Measurements from ENCODE around the gene B4GALNT4.
"Not testable (repeated sequence)": the region's sequence is repeated elsewhere in the genome, so short reads cannot be mapped to it uniquely, and the experiment has no call there.

The B4GALNT4 gene

DNA sequence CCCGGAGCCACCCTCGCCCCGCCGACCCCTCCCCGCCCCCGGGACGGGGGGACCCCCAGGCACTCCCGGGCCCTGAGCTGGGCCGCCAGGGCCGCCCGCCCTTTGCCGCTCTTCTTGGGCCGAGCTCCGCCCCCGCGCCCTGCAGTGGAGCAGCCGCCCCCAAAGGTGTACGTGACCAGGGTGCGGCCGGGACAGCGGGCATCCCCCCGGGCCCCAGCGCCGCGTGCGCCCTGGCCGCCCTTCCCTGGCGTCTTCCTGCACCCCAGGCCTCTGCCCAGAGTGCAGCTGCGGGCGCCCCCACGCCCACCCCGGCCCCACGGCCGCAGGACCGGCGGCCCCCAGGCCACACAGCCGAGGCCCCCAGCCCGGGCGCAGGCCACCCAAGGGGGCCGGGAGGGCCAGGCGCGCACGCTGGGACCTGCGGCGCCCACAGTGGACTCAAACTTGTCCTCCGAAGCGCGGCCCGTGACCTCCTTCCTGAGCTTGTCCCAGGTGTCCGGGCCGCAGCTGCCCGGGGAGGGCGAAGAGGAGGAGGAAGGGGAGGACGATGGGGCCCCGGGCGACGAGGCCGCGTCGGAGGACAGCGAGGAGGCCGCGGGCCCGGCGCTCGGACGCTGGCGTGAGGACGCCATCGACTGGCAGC, 7.4 kb downstream of the B4GALNT4 start:
- DNase-seq = no peak

DNA sequence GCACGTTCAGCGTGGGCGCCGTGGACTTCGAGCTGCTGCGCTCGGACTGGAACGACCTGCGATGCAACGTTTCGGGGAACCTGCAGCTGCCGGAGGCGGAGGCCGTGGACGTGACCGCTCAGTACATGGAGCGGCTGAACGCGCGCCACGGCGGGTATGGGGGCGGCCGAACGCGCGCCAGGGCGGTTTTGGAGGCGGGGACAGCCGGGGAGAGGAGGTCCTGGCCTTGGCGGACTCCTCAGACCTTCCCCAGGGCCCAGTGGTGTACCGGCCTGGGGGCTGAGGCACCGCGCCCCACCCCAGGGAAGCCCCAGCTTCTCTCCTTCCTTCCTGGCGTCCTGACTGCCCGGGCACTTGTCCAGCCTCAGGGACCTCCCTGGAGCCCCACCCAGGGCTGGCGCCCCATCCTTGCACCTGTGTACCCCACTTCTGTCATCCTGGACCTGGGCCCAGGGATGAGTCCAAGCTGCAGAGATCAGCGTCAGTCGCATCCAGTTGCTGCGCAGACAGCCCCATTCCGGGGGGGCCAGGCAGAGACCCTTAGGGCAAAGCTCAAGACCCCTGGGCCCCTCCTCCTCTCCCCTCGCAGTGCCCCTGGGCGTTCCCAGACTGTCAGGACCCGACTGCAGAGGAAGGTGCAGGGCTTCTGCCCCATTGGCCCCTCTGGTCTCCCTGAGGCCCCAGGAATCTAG, 8.0 kb downstream of the B4GALNT4 start:
- no peak for DNase-seq

DNA sequence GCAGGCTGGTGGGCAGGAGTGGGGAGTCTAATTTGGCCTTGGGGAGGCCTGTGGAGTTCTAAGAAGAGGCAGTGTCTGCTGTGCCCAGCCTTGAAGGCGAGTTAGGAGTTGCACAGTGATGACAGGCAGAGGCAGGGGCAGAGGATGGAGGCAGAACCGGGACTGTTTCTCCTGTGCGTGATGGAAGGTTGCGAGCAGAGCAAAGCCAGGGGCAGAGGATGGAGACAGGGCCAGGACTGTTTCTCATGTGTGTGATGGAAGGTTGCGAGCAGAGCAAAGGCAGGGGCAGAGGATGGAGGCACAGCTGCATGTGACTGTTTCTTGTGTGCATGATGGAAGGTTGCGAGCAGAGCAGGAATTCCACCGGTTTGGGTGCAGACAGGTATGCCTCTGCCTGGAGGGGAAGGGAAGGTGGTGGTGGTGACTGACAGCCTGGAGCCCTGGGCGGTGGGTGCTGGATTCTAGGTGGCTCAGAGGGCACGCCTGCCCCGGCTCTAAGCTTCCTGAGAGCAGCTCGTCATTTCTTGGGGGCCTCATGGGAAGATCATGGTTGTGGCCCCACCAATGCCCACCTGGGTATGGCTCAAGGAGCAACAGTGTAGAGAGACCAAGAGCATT, 8.7 kb downstream of the B4GALNT4 start:
- no peak for DNase-seq

DNA sequence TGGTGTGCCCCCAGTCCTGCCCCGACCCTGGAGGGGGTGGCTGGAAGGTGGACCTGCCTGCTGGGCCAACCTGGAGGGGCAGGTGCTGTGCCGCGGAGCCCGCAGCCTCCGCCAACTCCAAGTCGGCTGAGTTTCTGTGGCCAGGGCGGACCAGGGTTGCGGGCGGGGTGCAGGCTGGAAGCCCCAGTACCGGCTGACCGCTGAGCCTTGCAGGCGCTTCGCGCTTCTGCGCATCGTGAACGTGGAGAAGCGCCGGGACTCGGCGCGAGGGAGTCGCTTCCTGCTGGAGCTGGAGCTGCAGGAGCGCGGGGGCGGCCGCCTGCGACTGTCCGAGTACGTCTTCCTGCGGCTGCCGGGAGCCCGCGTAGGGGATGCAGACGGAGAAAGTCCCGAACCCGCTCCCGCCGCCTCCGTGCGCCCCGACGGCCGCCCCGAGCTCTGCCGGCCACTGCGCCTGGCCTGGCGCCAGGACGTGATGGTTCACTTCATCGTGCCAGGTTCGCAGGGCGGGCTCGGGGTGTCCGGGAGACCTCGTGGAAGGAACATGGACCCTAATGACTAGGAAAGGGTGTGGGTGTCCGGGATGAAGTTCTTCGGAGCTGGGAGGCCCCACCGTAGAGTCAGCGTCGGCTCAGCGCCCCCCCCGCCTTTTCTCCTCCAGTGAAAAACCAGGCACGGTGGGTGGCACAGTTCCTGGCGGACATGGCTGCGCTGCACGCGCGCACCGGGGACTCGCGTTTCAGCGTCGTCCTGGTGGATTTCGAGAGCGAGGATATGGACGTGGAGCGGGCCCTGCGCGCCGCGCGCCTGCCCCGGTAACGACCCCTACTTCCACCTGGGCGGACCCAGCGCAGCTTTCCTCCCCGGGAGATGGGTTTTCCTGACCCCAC, 10.2 kb downstream of the B4GALNT4 start:
- no peak for DNase-seq

- DNase-seq = no peak
Measured at GRCh38 chr11:380095-380480, 10.8 kb downstream of the B4GALNT4 start.

DNA sequence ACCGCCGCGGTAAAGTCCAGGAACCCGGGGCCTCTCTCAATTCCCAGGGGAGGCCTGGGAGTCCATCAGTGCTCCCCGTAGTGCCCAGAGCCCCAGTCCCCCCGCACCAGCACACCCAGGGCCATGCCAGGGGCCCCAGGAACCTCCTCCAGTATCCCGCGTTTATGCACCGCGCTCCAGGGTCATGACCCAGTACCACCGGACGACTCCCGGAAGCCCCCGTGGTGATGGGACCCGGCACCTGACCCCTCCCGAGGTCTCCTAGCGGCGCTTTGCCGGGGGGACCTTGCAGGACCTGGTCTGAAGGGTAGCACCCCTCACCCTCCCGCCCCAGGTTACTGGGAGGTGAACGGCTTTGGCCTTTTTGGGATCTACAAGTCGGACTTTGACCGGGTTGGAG, 11.2 kb downstream of the B4GALNT4 start:
- no peak for DNase-seq

DNA sequence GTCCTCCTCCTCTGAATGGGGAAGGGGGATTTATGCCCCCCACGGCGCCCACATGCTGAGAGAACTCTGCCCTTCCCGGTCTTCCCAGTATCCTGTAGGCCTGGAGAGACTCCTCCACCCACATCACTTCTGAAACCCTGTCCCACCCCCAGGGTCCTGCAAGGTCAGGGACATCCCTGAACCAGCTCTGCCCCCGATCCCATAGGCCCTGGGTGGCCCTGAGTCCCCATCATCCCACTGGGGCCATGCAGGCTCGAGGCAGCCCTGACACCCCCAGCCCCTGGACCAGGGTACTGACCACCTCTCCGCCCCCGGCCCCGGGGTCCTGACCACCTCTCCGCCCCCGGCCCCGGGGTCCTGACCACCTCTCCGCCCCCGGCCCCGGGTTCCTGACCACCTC, 11.7 kb downstream of the B4GALNT4 start:
- DNase-seq = no peak

DNA sequence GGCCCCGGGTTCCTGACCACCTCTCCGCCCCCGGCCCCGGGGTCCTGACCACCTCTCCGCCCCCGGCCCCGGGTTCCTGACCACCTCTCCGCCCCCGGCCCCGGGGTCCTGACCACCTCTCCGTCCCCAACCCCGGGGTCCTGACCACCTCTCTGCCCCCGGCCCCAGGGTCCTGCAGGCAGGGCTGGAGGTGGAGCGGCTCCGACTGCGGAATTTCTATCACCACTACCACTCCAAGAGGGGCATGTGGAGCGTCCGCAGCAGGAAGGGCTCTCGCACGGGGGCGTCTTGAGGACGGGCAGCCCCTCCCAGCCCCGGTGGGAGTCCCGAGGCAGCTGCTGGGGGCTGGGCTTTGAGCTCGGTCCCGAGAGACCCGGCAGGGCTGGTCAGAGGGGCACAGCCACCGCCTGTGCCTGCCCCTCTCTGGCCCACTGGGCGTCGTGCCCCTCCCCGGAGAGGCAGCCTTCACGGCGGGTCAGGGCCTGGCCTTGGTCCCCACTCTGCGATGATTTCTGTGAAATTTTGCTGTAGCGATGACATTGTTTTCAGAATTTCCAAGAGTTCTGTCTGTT, 12.3 kb downstream of the B4GALNT4 start:
- DNase-seq = no peak

DNA sequence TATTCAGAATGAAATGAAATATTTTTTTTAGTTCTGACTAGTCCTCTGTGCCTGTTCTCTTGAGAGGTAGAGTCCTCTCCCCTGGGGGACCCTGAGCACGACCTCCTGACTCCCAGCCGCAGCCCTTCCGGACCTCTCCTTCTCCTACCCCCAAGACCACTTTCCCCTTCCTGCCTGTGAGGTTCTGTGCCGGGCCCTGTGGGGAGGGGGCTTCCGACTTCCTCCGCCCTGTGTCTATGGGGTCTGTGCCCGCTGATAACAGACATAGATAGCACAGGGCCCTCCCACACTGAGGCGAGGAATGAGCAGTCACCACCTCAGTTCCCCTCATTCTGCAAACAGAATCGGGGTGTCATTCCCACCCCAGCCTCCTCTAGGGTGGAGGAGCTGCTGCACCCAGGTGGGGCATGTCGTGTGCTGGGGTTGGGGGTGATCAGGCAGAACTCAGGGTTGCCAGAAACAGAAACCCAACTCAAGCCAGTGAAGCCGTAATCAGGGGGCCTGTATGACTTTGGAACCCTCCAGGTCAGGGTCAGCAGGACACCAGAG, 12.9 kb downstream of the B4GALNT4 start:
- DNase-seq = no peak

GRCh38 chr11:383431-383830, 14.1 kb downstream of the B4GALNT4 start:
- DNase-seq = no peak

- DNase-seq = no peak
Measured at GRCh38 chr11:384511-384910, 15.2 kb downstream of the B4GALNT4 start.

DNA sequence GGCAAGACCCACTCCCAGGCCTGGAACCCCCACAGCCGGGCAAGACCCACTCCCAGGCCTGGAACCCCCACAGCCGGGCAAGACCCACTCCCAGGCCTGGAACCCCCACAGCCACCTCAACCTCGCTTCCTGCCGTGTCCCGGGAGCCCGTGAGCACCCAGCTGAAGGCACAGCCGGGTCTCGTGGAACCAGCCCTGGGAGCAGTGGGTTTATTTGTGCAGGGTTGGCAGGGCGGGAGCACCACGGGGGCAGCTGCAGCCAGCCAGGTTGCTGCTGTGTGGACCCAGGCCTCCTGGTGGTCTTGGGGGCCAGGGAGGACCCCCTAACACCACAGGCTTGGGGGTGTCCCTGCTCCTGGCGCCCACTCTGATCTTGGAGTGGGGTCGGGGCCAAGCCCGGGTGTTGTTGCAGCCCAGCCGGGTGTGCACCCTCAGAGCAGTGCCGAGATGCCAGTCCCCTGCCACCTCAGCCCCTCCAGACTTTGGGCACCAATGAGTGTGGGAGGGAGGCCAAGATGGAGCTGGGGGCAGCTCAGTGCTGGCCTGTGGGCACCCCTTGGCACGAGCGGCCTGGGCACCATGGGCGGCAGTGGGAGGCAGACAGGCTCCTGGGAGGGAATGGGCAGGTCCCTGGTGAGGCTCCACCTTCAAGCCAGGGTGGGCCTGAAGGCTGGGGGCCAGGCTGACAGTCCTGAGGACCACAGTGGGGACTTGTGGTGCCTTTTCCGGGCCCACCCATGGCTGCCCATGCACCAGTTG, 16.5 kb downstream of the B4GALNT4 start:
- no peak for DNase-seq

DNA sequence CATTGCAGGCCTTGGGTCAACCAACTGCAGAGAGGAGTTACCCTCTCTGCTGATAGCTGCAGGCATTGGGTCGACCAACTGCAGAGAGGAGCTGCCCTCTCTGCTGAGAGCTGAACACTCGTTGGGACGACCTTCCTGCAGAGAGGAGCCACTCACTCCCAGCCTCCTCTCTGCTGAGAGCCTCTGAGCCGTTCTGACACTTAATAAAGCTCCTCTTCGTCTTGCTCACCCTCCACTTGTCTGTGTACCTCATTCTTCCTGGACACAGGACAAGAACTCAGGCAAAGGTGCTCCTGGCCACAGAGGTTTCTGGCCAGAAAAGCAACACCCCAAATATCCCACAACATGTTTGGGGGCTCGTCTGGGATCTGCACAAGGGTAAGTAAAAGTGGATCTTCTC, 17.2 kb downstream of the B4GALNT4 start:
- DNase-seq = no peak

DNA sequence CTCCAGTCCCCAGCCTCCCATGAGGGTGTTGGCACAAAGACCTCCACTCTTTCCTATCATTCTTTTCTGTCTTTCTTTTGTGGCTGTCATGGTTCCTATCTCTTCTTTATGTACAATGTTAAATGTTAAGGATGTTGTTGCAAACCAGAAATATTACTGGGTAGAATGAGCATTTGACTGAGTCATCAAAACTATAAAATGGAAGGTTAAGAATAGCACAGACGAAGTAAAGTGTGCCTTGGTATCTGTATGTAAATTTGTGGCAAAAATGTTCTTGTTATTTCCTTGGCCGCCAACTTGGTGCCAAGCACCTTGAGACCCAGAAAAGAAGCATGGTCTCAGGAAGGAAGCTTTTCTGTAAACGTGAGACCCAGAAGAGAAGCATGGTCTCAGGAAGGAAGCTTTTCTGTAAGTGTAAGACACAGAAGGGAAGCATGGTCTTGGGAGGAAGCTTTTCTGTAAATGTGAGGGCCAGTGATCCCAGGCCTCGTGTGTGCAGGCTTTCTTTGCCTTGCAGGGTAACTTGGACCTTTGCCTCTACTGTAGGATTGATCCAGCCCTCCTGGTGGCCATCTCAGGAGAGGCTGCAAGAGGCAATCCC, 18.0 kb downstream of the B4GALNT4 start:
- no peak for DNase-seq

- DNase-seq = not testable (repeated sequence)
Measured at GRCh38 chr11:389369-389768, 20.1 kb downstream of the B4GALNT4 start.

- DNase-seq = no peak
Measured at GRCh38 chr11:390175-390574, 20.9 kb downstream of the B4GALNT4 start.

DNA sequence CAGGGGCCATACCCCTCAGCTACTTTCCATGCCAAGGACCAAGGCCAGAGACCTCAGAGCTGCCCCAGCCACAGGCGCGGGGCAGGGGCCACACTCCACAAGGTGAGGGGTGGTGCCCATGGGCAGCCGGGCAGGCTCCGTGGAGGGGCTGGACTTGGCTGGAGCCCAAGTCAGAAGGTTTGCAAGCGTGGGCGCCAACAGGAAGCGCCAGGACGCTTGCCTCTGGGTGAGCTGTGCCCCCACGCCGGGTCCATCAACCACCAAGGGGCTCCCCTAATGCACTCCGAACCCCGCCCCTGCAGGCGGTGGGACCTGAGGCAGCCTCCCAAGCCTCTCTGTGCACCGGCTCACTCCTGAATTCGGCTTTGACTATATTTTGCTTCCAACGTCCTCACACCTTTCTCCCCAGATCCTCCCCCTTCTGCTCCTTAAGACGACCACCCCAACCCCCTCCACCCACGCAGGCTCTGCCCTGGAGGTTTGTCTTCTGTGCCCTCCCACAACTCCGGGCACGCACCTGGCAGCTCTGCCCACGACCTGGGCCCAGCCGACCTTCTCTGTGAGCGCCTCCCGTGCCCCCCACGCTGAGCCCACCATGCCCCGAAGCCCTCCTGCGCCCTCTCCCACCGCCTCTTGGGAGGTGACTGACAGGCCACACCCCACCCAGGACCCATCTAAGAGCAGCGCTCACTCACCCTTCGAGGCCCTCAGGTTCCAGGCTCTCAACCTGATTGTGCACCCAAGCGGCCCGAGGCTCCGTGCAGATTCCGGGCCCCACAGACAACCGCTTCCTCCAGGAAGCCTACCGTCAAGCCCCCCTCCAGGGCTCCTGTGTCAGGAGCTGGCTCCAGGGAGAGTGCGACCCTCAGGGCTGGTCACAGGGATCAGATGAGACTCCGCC, 22.1 kb downstream of the B4GALNT4 start:
- DNase-seq = no peak

GRCh38 chr11:392102-392777, 22.9 kb downstream of the B4GALNT4 start:
- DNase-seq = no peak

GRCh38 chr11:393219-394033, 24.1 kb downstream of the B4GALNT4 start:
- peak; percentile 32 for DNase-seq

All from CD4-positive, alpha-beta T cell treated with Interleukin-17A for 4 hours (primary cell).